H1 (cell line): Measurements from ENCODE around the gene TMEM63C. TPM values are rescaled to one million over a fixed set of nuclear protein-coding genes. Genes with fewer than 3 reads are reported as not detected.

Source experiments
- CTCF ChIA-PET: fragments of 300-600 bp; sonication (Branson Sonifier 250); formaldehyde crosslinking; loops from one replicate; lab custom pipeline; 2021; ENCODE audit not compliant: partially characterized antibody; lab: Charles Lee
- POLR2A ChIA-PET: fragments of 300-600 bp; sonication (Branson Sonifier 250); formaldehyde crosslinking; loops from one replicate; lab custom pipeline; 2021; ENCODE audit warnings: inconsistent platforms; ENCODE audit not compliant: partially characterized antibody; lab: Charles Lee
- DNase-seq, 2 experiments: peaks; one replicate each; pipeline versions ENCODE4 v3.0.0 to v3.0.0-alpha.2; 2010 to 2022; ENCODE audit warnings: low spot score in 2 of 2, low read depth in 1 of 2, mixed read lengths in 1 of 2
- FAIRE-seq: peaks from 2 replicates; lab custom pipeline; 2011; peaks lifted over from hg19 to GRCh38; lab: Jason Lieb, UNC
- H2AFZ ChIP-seq: 2 replicates; pipeline ENCODE4 v1.8.1; 2012; ENCODE audit warnings: low read length, inconsistent platforms
- H2AK5ac ChIP-seq: 2 replicates; pipeline ENCODE4 v1.6.1; 2013; ENCODE audit warnings: low read depth, low read length
- H2BK120ac ChIP-seq: replicated peaks from 2 replicates; pipeline ENCODE3; 2013; ENCODE audit warnings: low read depth, low read length, inconsistent platforms
- H2BK12ac ChIP-seq: 2 replicates; pipeline ENCODE4 v1.6.1; 2013; ENCODE audit warnings: low read depth, low read length
- H2BK15ac ChIP-seq: 2 replicates; pipeline ENCODE4 v1.6.1; 2013; ENCODE audit warnings: low read length
- H2BK20ac ChIP-seq: 2 replicates; pipeline ENCODE4 v1.6.1; 2013; ENCODE audit warnings: low read length
- H2BK5ac ChIP-seq: 2 replicates; pipeline ENCODE4 v1.6.1; 2013; ENCODE audit warnings: low read depth, low read length
- H3K14ac ChIP-seq: 2 replicates; pipeline ENCODE4 v1.6.1; 2013; ENCODE audit warnings: inconsistent platforms; ENCODE audit not compliant: insufficient read length
- H3K18ac ChIP-seq: 2 replicates; pipeline ENCODE4 v1.6.1; 2013; ENCODE audit warnings: low read length; ENCODE audit errors: extremely low read depth
- H3K23ac ChIP-seq: 2 replicates; pipeline ENCODE4 v1.6.1; 2013; ENCODE audit warnings: inconsistent platforms; ENCODE audit not compliant: insufficient read length
- H3K23me2 ChIP-seq: 2 replicates; pipeline ENCODE4 v1.6.1; 2013; ENCODE audit warnings: low read depth, low read length
- H3K27ac ChIP-seq: 2 replicates; pipeline ENCODE4 v1.6.1; 2011; ENCODE audit warnings: low read depth, low read length, inconsistent platforms
- H3K27me3 ChIP-seq, 4 experiments: replicated peaks in 1 of 4; 1 replicate in 1 of 4; 2 replicates in 3 of 4; pipeline versions ENCODE4 v1.6.1 to v1.8.1; 2011 to 2013; ENCODE audit warnings: low read length in 3 of 4, mild to moderate bottlenecking in 3 of 4, inconsistent platforms in 2 of 4, mixed read lengths in 2 of 4, moderate library complexity in 1 of 4; ENCODE audit not compliant: control insufficient read depth in 3 of 4, insufficient read depth in 3 of 4; ENCODE audit errors: extremely low read depth in 1 of 4
- H3K36me3 ChIP-seq, 4 experiments: 2 replicates each; pipeline versions ENCODE4 v1.6.1 to v1.8.1; 2011 to 2013; ENCODE audit warnings: mild to moderate bottlenecking in 4 of 4, low read length in 3 of 4, moderate library complexity in 2 of 4, control low read depth in 1 of 4, inconsistent platforms in 1 of 4; ENCODE audit not compliant: insufficient read depth in 4 of 4, control insufficient read depth in 2 of 4
- H3K4ac ChIP-seq: replicated peaks from 2 replicates; pipeline ENCODE3; 2013; ENCODE audit warnings: low read length, low read depth, mixed read lengths, inconsistent platforms; ENCODE audit not compliant: insufficient read length
- H3K4me1 ChIP-seq, 4 experiments: replicated peaks in 1 of 4; 1 replicate in 1 of 4; 2 replicates in 3 of 4; pipeline versions ENCODE4 v1.6.1 to v1.8.1; 2011 to 2013; ENCODE audit warnings: low read length in 3 of 4, inconsistent platforms in 2 of 4, mixed read lengths in 1 of 4; ENCODE audit not compliant: insufficient read depth in 4 of 4, control insufficient read depth in 3 of 4
- H3K4me2 ChIP-seq, 2 experiments: 2 replicates each; pipeline versions ENCODE4 v1.6.1 to v1.8.1; 2011 to 2013; ENCODE audit warnings: low read depth in 2 of 2, low read length in 2 of 2, control low read depth in 1 of 2, inconsistent platforms in 1 of 2, mild to moderate bottlenecking in 1 of 2; ENCODE audit not compliant: insufficient read depth in 1 of 2
- H3K4me3 ChIP-seq, 4 experiments: fragments of 200-600, 300-600 bp in 1 of 4; sonication (generic), shearing (Covaris generic), sonication (Bioruptor Twin) in 1 of 4; 2 replicates each; pipeline versions ENCODE4 v1.5.1 to v1.8.1; 2011 to 2016; ENCODE audit warnings: low read length in 4 of 4, low read depth in 3 of 4, control low read depth in 2 of 4, inconsistent platforms in 2 of 4, mild to moderate bottlenecking in 2 of 4, mixed read lengths in 1 of 4, moderate library complexity in 1 of 4; ENCODE audit not compliant: insufficient read depth in 2 of 4; ENCODE audit errors: extremely low read depth in 1 of 4
- H3K56ac ChIP-seq: replicated peaks from 2 replicates; pipeline ENCODE3; 2013; ENCODE audit warnings: low read depth, mild to moderate bottlenecking, mixed read lengths, low read length, inconsistent platforms; ENCODE audit not compliant: insufficient read length
- H3K79me1 ChIP-seq: 2 replicates; pipeline ENCODE4 v1.6.1; 2013; ENCODE audit warnings: low read depth, low read length, control low read depth
- H3K79me2 ChIP-seq, 2 experiments: 2 replicates each; pipeline versions ENCODE4 v1.6.1 to v1.8.1; 2012 to 2013; ENCODE audit warnings: low read length in 2 of 2, mild to moderate bottlenecking in 2 of 2, inconsistent platforms in 1 of 2; ENCODE audit not compliant: insufficient read depth in 2 of 2, control insufficient read depth in 1 of 2
- H3K9ac ChIP-seq, 4 experiments: replicated peaks in 1 of 4; 1 replicate in 1 of 4; 2 replicates in 3 of 4; pipeline versions ENCODE4 v1.6.1 to v1.8.1; 2011 to 2013; ENCODE audit warnings: low read depth in 3 of 4, low read length in 3 of 4, control low read depth in 2 of 4, mild to moderate bottlenecking in 2 of 4, moderate library complexity in 2 of 4, inconsistent platforms in 1 of 4; ENCODE audit errors: extremely low read depth in 1 of 4
- H3K9me3 ChIP-seq, 2 experiments: 2 replicates each; pipeline versions ENCODE4 v1.6.1 to v1.8.1; 2012 to 2013; ENCODE audit warnings: mild to moderate bottlenecking in 2 of 2, moderate library complexity in 2 of 2, control low read depth in 1 of 2, inconsistent platforms in 1 of 2, low read depth in 1 of 2, low read length in 1 of 2, mixed read lengths in 1 of 2; ENCODE audit not compliant: insufficient read depth in 2 of 2
- H4K20me1 ChIP-seq, 2 experiments: replicated peaks in 1 of 2; 2 replicates each; pipeline versions ENCODE3 to v1.8.1; 2011 to 2013; ENCODE audit warnings: inconsistent platforms in 2 of 2, low read length in 2 of 2, mild to moderate bottlenecking in 1 of 2; ENCODE audit not compliant: insufficient read depth in 2 of 2, control insufficient read depth in 1 of 2
- H4K5ac ChIP-seq: 2 replicates; pipeline ENCODE4 v1.6.1; 2013; ENCODE audit warnings: low read length, low read depth, mixed read lengths, inconsistent platforms; ENCODE audit not compliant: insufficient read length
- H4K8ac ChIP-seq: 2 replicates; pipeline ENCODE4 v1.8.0; 2013; ENCODE audit warnings: mild to moderate bottlenecking, moderate library complexity, low read length, inconsistent platforms; ENCODE audit not compliant: insufficient read depth; ENCODE audit errors: extremely low read depth
- H4K91ac ChIP-seq: replicated peaks from 2 replicates; pipeline ENCODE3; 2013; ENCODE audit warnings: low read length, mixed read lengths, inconsistent platforms; ENCODE audit not compliant: insufficient read length
- BCL11A ChIP-seq, 2 experiments: IDR thresholded peaks; one replicate each; pipeline ENCODE4 v1.6.1; 2011; ENCODE audit warnings: low read depth in 2 of 2, low read length in 2 of 2, mild to moderate bottlenecking in 2 of 2
- CBX5 ChIP-seq: fragments of 300-800, 300-1000 bp; sonication (generic); IDR thresholded peaks from 2 replicates; pipeline ENCODE4 v1.7.1; 2016; ENCODE audit warnings: antibody characterized with exemption, low read length, low read depth
- TCF12 ChIP-seq: IDR thresholded peaks from 2 replicates; pipeline ENCODE4 v1.6.1; 2011; ENCODE audit warnings: low read depth, mild to moderate bottlenecking, low read length
- WGBS, 2 experiments: shearing (Covaris generic) in 1 of 2; methylation state at CpG; one replicate each; pipeline versions ENCODE4 v1.1.6 to v1.1.7; 2013 to 2015; ENCODE audit warnings: low lambda C conversion rate in 2 of 2, mixed read lengths in 2 of 2, inconsistent platforms in 1 of 2, low coverage in 1 of 2, missing lambda C conversion rate in 1 of 2; ENCODE audit not compliant: insufficient replicate concordance in 2 of 2, insufficient coverage in 1 of 2, insufficient read length in 1 of 2; ENCODE audit errors: extremely low coverage in 1 of 2, missing lambda C conversion rate in 1 of 2; 5-methylcytosine and 5-hydroxymethylcytosine counted together
- polyA plus RNA-seq, 7 experiments: library from polyadenylated mRNA; depleted of rRNA in 3 of 7; stranded (reverse) in 5 of 7; unstranded in 2 of 7; fragments of >200 nt in 5 of 7; fragments of 200-250 nt in 2 of 7; gene quantifications; 1 replicate in 5 of 7; 2 replicates in 1 of 7; 4 replicates in 1 of 7; pipeline versions ENCODE4 v1.2.1 to v1.2.3, GENCODE V29; 2011 to 2013; ENCODE audit warnings: missing spikeins in 2 of 7, mixed read lengths in 2 of 7
- total RNA-seq: library from RNA; stranded (reverse); fragmentation: NEBNext Ultra II Directional; extraction: Animal tissue kit (Norgen Biotek cat#: 25700); gene quantifications from 2 replicates; pipeline ENCODE4 v1.2.1, GENCODE V29; 2021

The TMEM63C gene
- total and polyA plus RNA-seq, 2 of the 8 experiments (the other 6 are each of a cell fraction or from before 2014, with no cell fraction given), result 3.0 to 7.6 TPM

GRCh38 chr14:77241955-77242354 lies 60.4 kb downstream of the TMEM63C start:
- H3K79me1 ChIP-seq, result no peaks in the 10 kb centered on the region
- peaks cover 2% of the 10 kb centered on the region in 2 experiments for H4K20me1 ChIP-seq
- no peaks in the 10 kb centered on the region for H3K79me2 ChIP-seq
- FAIRE-seq (no peak), DNase-seq (no peak)
- H3K27ac ChIP-seq, result no peak overlapping the region
- H3K9me3 ChIP-seq, result no peaks in the 10 kb centered on the region
- no peak overlapping the region for H2AK5ac ChIP-seq
- no peak overlapping the region for H3K56ac ChIP-seq
- H3K9ac ChIP-seq, result no peak overlapping the region
- no peak overlapping the region for H2BK5ac ChIP-seq
- no peak overlapping the region for H3K18ac ChIP-seq
- H3K4me2 ChIP-seq, result no peak overlapping the region
- no peak overlapping the region for H2BK120ac ChIP-seq
- H3K4me1 ChIP-seq, result no peaks in the 10 kb centered on the region; a peak in 1 of 7 replicates
- CTCF ChIA-PET, result interaction anchor here (0.6 to 6.6 kb wide), 13 partner anchors 12 to 211 kb away, joined by 3 to 52 read pairs (median 4); no protein-coding TSS in a partner anchor
- no peak overlapping the region for H3K4me3 ChIP-seq
- 79% methylated on average over 2 of the region's 2 CpGs; no CpG with 5 or more reads in 1 of the 2 experiments for WGBS, 2 experiments
- TF ChIP-seq CBX5 (no peak), BCL11A (IDR thresholded peaks at IDR 0.05; ENCODE audit: low read depth in 2 of 2, low read length in 2 of 2) (no peak), TCF12 (no peak)
- no peak overlapping the region for H2BK15ac ChIP-seq
- H3K27me3 ChIP-seq, result no peaks in the 10 kb centered on the region
- no peak overlapping the region for H3K14ac ChIP-seq
- no peaks in the 10 kb centered on the region for H3K23me2 ChIP-seq
- POLR2A ChIA-PET, result no interaction called here
- H3K4ac ChIP-seq, result no peak overlapping the region
- no peaks in the 10 kb centered on the region; a peak in 3 of 8 replicates for H3K36me3 ChIP-seq
- H2BK12ac ChIP-seq, result no peak overlapping the region
- H2AFZ ChIP-seq, result no peak overlapping the region
- H4K8ac ChIP-seq, result no peak overlapping the region
- no peak overlapping the region for H4K91ac ChIP-seq
- no peak overlapping the region for H4K5ac ChIP-seq
- no peak overlapping the region for H3K23ac ChIP-seq
- H2BK20ac ChIP-seq, result no peak overlapping the region
